ENCODE measurements around the gene UNC5B.

Gene UNC5B

DNA sequence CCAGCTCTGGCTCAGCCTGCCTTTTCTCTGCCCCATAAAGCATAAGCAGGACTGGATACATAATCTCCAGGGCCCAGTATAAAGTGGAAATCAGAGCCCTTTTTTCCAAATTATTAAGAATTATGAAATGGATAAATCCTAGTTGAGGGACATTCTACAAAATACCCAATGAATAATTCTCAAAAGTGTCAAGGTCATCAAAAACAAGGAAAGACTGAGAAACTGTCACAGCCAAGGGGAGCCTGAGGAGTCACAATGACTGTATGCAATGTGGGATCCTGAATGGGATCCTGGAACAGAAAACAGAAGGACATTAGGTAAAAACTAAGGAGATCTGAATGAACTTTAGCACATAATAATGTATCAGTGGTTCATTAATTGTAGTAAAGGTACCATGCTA is 4.8 kb upstream of the UNC5B start:
- in situ Hi-C loops (cut with MboI; ENCODE audit: low sequenced_read_pairs), result loop anchor here (25.0 kb wide), 1 partner anchor 295 kb away; no protein-coding TSS in a partner anchor

DNA sequence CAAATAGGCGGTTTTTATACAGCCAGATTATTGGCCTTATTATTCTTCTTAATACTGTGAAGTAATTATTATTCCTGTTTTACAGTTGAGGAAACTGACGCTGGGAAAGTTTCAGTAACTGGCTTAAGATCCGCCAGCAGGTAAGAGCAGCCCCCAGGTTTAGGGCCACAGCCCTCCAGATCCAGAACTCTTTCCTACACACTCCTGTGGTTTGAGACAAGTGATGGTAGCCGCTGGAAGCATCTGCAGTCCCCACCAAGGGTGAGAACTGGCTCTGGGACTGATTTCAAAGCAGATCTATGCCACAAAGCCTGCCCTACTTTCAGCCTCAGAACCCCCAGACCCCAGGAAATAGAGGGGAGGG is 3.0 kb upstream of the UNC5B start:
- in situ Hi-C loops (cut with MboI; ENCODE audit: low sequenced_read_pairs), result loop anchor here (25.0 kb wide), 1 partner anchor 297 kb away; no protein-coding TSS in a partner anchor

DNA sequence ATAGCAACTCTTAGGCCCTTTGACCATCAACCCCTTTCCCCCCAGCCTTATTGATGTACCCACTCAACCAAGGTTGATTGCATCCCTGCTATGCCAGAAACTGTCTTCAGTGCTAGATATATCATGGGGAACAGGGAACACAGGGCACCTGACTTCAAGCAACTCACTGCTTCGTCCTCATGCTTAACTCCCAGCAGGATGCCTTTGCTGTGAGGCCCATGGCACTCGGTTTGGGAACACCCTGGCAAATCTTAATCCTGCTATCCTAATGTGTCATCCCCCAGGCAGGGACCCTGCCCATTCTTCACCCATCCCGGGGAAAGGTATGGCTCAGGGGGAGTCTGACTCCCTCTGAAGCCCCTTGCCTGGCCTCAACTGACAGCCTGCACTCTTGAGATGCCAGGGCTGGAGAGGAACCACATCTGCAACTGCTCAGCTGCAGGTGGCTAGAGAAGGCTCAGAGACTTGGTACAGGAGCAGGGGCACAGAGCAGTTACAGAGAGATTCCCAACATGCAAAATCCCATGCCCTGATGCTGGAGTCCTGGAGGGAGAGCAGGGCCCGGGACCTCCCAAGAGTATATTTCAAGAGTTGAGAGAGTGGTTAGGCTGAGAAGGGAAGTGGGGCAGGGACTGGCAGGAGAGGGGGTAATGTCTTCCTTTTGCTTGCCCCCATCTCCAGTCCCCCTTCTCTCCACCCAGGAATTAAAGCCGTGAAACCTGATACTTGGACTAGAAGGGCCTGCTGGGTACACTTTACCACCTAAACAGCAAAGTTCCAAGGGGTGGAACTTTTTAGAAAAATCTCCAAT is 2.4 kb upstream of the UNC5B start:
- in situ Hi-C loops (cut with MboI; ENCODE audit: low sequenced_read_pairs), result loop anchor here (25.0 kb wide), 1 partner anchor 298 kb away; no protein-coding TSS in a partner anchor

DNA sequence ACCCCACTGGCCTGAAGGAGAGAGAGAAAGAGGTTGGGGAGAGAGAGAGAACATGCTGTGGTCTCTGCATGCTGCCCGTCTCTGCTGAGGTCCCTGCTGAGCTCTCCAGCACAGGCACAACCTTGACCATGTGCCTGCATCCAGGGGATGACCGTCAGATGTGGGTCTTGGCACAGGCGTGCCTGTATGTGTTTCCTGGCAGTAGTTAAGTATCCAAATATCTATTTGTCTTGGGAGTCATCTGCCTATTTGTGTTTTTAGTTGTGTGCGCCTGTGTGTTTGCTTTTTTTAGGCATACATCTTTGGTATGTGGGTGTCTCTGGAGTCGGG is 1.9 kb upstream of the UNC5B start:
- in situ Hi-C loops (cut with MboI; ENCODE audit: low sequenced_read_pairs), result loop anchor here (25.0 kb wide), 1 partner anchor 298 kb away; no protein-coding TSS in a partner anchor

DNA sequence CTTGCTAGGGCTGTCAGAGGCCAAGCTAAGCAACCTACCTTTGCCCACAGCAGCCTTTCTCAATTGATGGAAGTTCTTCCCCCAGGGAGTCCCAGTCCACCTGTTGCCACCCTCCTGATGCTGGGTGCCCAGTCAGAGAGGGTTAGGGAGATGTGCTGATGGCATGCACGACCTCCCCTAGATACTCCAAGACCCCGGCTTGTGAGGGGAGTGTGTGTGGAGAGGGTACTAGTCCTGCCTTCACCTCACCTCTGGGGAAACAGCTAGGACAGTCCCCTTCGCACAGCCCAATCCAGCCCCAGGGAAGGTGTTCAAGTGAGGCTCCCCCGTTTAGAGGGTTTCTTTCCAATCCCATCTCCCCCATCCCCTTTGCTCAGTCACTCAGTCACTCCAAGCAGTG is 1.3 kb upstream of the UNC5B start:
- in situ Hi-C loops (cut with MboI; ENCODE audit: low sequenced_read_pairs), result loop anchor here (25.0 kb wide), 1 partner anchor 299 kb away; no protein-coding TSS in a partner anchor

DNA sequence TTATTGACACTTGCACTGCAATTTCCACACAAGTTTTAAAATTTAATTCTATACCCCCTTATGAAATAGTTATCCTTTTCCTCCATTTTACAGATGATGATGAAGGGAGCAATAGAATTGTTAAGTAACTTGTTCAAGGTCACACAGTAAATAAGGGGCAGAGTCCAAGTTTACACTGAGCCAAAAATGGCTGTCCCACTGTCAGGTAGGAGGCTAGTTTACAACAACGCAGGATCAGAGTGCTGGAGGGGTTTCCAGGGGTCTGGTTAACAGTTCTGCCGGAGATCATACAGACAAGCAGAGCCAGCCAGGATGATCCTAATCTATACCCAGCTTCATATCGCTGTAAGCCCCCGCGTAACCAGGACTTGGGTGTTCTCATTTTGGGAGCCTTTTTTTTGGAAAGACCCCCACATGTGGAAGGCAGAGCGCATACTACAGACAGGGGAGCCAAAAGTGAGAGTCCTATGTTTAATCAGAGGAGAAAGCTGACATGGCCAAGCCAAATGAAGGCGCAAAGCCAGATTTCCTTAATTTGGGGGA is 524 bp upstream of the UNC5B start:
- in situ Hi-C loops (cut with MboI; ENCODE audit: low sequenced_read_pairs), result loop anchor here (25.0 kb wide), 1 partner anchor 300 kb away; no protein-coding TSS in a partner anchor

DNA sequence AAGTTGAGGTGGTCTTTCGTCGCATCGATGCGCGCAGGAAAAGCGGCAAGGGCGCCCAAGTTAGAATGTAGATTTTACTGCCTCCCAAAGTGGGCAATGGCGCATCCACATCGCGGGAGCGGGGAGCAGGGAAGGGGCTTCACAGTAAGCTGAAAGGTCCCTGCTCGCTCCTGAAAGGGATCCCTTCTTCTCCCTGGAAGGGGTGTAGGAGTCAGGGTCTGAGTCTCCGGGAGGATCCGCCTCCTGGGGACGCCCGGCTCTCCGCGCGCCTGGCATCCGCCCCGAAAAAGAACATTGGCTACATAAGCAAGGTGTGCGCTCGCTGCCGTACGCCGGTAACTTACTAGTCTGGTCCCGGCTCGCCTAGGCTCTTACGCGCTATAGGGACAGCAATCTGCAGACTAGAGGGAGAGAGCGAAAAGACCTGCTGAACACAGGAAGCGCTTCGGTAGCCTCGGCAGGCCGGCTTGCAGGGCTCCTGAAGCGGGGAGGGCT is 804 bp downstream of the UNC5B start:
- in situ Hi-C loops (cut with MboI; ENCODE audit: low sequenced_read_pairs), result loop anchor here (25.0 kb wide), 1 partner anchor 301 kb away; no protein-coding TSS in a partner anchor

DNA sequence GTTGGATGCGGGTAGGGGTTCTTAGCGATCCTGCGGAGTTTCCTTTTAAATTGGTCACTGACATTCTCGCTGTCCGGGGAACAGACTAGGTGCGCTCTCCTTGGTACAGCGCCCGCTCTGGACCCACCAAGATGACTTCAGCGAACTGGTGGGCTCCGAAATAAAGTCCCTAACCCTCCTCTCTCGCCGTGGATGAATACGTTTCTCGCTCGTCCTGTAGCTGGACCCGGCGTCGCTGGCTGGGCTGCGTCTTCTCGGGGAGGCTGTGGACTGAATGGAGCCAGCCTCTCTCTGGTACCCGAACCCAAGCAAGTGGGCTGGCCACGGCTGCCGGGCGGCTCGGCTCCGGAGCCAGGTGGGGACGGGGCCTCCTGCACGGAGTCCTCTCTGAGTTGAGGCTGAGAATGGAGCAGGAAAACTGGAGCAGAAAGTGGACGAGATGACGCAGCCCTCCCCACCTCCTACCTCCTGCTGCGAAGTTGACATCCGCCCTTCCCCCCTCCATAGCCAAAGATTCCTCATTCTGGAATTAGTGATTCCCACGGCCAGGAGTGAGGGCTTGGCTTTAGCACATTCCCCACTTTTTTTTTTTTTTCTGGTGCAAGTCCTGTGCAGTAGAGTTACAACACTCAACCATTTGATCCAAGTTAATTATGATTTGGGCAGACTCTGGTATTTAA is 1.5 kb downstream of the UNC5B start:
- in situ Hi-C loops (cut with MboI; ENCODE audit: low sequenced_read_pairs), result loop anchor here (25.0 kb wide), 1 partner anchor 302 kb away; no protein-coding TSS in a partner anchor

DNA sequence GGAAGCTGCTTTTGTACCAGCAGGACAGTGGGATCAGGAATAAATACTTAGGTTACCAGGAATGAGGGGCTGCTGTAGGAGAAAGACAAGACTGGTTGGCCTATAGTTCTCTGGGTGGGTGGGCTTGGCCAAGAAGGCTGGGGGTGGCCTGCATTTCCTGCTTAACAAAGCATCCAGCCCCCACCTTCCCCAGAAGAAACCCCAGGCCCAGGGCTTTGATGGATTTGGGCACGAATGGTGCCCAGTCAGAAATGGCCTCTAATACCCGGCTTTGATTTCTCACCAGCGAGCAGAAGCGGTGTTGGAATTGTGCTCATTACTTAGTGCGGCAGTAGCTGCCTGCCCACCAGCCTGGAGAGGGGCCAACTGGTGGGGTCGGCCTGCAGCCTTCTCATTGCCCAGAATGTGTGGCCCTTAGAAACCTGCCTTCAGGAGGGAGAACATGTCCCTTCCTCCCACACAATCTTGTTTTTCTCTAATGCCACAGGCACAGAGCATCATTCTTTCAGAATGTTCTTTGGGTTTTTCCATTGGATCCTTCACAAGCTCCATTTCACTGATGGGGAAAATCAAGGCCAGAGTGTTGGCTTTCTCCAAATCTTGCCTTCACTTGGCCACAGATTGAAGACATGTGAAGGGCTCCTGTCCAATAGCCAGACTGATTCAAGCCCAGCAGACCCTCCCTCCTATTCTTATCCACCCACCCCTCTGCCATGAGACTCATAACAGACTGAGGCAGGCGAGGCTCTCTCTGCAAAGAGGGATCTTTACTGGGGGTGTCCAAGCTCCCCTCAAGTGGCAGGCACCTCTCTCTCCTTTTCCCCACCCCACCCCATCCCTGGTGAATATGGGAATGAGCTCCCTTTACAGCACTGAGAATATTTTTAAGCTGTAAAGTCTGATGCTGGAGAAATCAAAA is 2.5 kb downstream of the UNC5B start:
- in situ Hi-C loops (cut with MboI; ENCODE audit: low sequenced_read_pairs), result loop anchor here (25.0 kb wide), 1 partner anchor 303 kb away; no protein-coding TSS in a partner anchor

DNA sequence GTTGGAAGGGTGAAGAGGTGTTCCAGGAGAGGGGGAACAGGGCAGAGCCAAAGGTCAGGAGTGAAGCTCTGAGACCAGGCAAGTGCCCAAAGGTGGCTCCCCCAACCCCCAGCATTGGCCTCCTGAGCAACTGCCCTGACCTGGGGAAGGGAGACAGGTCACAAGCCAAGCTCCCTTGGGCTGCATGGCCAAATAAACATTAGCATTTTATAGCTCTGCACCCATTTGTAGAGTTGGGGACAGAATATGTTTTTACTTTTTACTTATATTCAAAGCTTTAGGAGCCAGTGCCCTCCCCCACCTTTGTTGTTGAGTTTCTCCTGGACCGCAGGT is 4.0 kb downstream of the UNC5B start:
- in situ Hi-C loops (cut with MboI; ENCODE audit: low sequenced_read_pairs), result loop anchor here (25.0 kb wide), 1 partner anchor 304 kb away; no protein-coding TSS in a partner anchor

DNA sequence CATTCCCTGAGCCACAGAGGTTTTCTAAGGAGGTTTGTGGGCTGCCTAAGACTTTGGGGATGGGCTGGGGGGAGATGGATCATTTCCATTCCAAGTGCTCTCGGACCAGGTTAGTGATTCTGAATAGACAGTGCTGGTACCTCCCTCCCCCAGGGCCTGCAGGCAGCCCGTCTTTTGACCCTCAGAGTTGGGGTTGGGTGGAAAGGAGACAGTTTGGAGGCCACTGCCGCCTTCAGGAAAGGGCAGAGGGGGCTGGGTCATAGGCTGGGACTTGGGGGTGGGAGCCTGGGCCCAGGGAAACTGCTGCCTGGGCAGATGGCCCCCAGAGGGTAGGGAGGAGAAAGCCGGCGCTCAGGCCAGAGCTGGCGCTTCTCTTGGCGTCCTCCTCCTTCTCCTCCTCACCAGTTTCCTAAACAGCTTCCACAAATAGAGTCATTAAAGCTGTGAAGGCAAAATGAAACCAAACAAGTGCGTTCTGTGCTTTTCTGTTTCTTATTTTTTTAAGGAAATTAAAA is 4.4 kb downstream of the UNC5B start:
- in situ Hi-C loops (cut with MboI; ENCODE audit: low sequenced_read_pairs), result loop anchor here (25.0 kb wide), 1 partner anchor 305 kb away; no protein-coding TSS in a partner anchor

DNA sequence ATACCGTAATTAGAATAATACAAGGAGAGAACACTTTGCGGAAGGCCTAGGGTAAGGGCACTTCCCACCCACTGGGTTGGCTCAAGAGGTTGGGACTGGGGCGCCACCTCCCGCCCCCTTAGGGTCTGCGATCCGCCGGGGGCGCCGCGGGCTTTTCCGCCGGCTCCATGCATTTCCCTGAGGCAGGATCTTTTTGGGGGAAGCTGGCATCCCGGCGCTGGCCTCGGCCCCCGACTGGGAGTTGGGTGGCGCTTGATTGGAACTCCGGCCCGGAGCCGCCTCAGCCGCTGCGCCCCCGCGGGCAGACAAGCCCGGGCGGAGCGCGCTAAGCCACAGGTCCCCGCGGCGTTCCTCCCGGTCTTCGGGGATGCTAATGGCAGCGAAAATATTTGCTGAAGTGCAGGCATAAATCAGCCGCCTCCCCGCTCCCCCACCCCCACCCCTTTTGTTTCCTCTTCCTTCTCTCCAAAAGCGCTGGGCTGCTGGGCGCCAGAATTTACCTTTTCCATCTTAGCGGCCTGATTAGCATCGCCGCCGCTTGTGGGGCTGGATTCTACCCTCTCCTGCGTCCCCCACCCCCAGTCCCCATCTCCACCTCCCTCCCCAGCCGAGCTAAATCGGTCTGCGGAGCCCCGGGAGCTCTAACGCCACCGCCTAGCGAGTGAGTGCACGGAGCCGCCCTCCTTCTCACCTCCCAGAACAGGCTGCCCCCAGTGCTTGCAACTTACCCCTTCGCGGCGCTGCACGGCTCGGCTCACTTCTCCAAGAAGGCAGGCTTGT is 5.1 kb downstream of the UNC5B start:
- in situ Hi-C loops (cut with MboI; ENCODE audit: low sequenced_read_pairs), result loop anchor here (25.0 kb wide), 1 partner anchor 305 kb away; no protein-coding TSS in a partner anchor

DNA sequence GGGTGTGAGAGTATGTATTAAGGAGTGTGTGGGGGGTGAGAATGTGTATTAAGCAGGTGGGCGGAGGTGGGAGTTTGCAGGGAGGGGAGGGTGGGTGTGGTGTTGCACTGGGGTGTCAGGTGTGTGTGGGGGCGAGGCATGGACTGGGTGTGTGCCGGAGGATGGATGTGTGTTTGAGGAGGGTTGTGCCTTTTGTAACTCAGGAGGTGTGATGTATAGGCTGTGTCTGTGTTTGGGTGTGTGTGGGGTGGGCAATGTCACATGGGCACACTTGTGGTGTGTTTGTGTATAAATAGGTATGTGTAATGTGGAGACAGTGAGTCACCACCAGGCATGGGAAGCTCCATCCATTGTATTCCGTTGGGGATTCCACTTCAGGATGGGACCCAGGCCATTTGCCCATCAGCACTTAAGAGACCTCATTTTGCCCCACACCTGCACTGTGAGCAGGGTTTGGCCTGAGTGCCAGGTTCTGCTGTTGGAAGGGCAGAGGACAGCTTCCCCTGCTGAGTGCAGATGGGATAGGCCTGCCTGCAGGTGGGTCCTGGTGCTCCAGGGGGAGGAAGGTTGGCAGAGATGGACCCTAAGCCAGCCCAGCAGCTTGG is 5.8 kb downstream of the UNC5B start:
- in situ Hi-C loops (cut with MboI; ENCODE audit: low sequenced_read_pairs), result loop anchor here (25.0 kb wide), 1 partner anchor 306 kb away; no protein-coding TSS in a partner anchor

DNA sequence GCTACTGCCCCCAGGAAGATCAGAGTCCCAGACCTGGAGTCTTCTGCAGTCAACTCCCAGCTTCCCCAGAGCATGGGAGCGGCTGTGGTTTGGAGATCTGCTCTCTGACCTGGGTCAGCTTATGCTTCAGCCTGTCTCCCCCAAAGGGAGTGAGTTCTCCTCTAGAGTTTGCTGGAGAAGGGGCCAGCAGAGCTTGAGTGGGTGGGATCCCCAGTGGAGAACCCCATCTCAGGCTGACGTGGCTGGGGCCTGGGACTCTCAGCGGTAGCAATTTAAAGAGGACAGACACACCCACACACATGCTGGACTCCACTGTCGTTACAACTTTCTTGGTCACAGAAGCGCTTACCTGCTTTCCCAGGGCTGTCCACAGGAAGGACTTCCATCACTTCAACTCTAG is 6.3 kb downstream of the UNC5B start:
- in situ Hi-C loops (cut with MboI; ENCODE audit: low sequenced_read_pairs), result loop anchor here (25.0 kb wide), 1 partner anchor 306 kb away; no protein-coding TSS in a partner anchor

DNA sequence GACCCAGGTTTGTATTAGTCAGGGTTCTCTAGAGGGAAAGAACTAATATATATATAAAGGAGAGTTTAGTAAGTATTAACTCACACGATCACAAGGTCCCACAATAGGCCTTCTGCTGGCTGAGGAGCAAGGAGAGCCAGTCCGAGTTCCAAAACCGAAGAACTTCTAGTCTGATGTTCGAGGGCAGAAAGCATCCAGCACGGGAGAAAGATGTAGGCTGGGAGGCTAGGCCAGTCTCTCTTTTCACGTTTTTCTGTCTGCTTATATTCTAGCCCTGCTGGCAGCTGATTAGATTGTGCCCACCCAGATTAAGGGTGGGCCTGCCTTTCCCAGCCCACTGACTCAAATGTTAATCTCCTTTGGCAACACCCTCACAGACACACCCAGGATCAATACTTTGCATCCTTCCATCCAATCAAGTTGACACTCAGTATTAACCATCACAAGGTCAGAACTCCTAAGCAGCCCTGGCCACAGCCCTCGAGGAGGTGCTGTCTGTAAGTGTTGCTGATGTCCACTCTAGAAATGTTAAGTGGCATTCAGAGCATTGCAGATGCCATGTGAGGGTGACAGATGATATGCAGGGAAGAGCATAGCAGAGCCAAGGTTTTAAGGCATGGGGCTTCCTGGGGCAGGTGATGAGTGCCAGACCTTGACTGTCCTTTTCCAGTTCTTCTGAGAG is 7.0 kb downstream of the UNC5B start:
- in situ Hi-C loops (cut with MboI; ENCODE audit: low sequenced_read_pairs), result loop anchor here (25.0 kb wide), 1 partner anchor 307 kb away; no protein-coding TSS in a partner anchor

DNA sequence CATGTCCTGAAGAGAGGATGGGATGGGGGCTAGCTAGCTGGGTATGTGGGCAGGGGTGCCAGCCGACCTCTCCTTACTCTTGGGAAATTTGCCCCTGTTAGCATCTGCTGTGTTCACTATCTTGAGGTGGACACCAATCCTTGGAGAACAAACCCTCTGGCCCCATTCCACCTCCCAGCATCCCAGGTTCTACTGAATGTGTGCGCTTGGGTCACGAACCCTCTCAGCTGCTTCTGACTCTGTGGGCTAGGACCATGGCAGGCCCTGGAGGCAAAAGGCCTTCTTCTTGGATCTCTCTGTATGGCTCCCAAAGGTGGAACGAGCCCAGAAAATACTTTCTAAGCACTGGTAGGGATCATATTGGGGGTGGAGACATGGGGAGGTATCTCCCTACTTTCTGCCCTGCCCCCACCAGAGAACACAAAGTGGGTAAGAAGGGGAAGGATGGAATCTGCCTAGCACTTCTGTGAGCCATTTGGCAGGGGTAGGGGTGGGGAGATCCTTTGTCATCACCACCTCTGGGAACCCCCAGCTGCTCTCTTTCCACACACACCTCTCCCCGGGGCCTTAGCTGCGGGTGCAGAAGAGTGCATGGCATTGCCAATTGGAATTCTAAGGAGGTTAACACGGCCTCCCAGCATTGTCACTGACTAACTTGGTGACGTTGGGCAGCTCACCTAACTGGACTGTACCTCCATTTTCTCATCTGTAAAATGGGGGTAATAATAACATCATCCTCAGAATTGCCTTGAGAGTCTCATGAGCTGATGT is 7.7 kb downstream of the UNC5B start:
- in situ Hi-C loops (cut with MboI; ENCODE audit: low sequenced_read_pairs), result loop anchor here (25.0 kb wide), 1 partner anchor 308 kb away; no protein-coding TSS in a partner anchor
